Ishikawa (cell line): Measurements from ENCODE around the gene DRC3.

ENCODE experiments used
- CEBPB ChIP-seq: IDR thresholded peaks from 2 replicates; pipeline ENCODE4 v1.6.1; 2012
- EGR1 ChIP-seq: IDR thresholded peaks from 2 replicates; pipeline ENCODE4 v1.6.1; 2012
- YY1 ChIP-seq: IDR thresholded peaks from 2 replicates; pipeline ENCODE4 v1.6.1; 2012; ENCODE audit warnings: low read depth

DNA sequence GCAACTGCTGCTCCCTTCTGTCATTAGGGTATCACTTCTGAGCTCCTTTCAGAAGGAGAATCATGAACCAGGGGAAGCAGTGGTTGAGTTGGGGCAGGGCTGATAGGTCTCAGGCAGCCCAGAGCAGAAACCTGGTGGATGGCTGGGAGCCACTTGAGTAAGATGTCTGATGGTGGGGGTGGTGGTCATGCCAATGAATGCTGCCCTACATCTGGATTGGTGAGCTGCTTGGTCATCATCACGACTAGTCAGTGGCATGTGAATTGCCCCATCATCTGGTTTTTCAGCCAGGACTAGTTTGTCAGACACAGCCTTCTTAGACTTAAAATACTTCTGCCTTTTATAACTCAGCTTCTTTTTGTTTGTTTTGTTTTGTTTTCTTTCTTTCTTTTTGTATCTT is 69.1 kb downstream of the DRC3 start:
- TF ChIP-seq CEBPB, result no peak
- TF ChIP-seq YY1, result no peak
- TF ChIP-seq EGR1, result no peak
